ENCODE measurements around the gene CLK4.

CLK4 gene

GRCh38 chr5:178583279-178583678 is 43.6 kb downstream of the CLK4 start:
- H3K4me3 ChIP-seq (ENCODE audit: low read depth, low read length), result no peak overlapping the region
- DNase-seq (ENCODE audit: low read depth, low spot score), result no peak
- in situ Hi-C loops (cut with HindIII; ENCODE audit: low sequenced_read_pairs), result no loop called here
- TF ChIP-seq CTCF (IDR thresholded peaks at IDR 0.05; ENCODE audit: low read depth, low read length), result no peak

- in situ Hi-C loops (cut with HindIII; ENCODE audit: low sequenced_read_pairs), result no loop called here
Measured at GRCh38 chr5:178582291-178582690, 44.6 kb downstream of the CLK4 start.

GRCh38 chr5:178581621-178582020 is 45.2 kb downstream of the CLK4 start:
- in situ Hi-C loops (cut with HindIII; ENCODE audit: low sequenced_read_pairs), result no loop called here
- no peak for TF ChIP-seq CTCF (IDR thresholded peaks at IDR 0.05; ENCODE audit: low read depth, low read length)
- DNase-seq (ENCODE audit: low read depth, low spot score), result no peak

More at GRCh38 chr5:178582291-178582690, 44.6 kb downstream of the CLK4 start:
- DNase-seq (ENCODE audit: low read depth, low spot score), result no peak
- no peak for TF ChIP-seq CTCF (IDR thresholded peaks at IDR 0.05; ENCODE audit: low read depth, low read length)
- H3K4me3 ChIP-seq (ENCODE audit: low read depth, low read length), result no peak overlapping the region

GRCh38 chr5:178580271-178580955 is 46.4 kb downstream of the CLK4 start:
- no peak for TF ChIP-seq CTCF (IDR thresholded peaks at IDR 0.05; ENCODE audit: low read depth, low read length)
- in situ Hi-C loops (cut with HindIII; ENCODE audit: low sequenced_read_pairs), result no loop called here
- no peak overlapping the region for H3K4me3 ChIP-seq (ENCODE audit: low read depth, low read length)
- DNase-seq (ENCODE audit: low read depth, low spot score), result no peak

More at GRCh38 chr5:178581621-178582020, 45.2 kb downstream of the CLK4 start:
- no peak overlapping the region for H3K4me3 ChIP-seq (ENCODE audit: low read depth, low read length)

- in situ Hi-C loops (cut with HindIII; ENCODE audit: low sequenced_read_pairs), result no loop called here
- DNase-seq (ENCODE audit: low read depth, low spot score), result no peak
- TF ChIP-seq CTCF (IDR thresholded peaks at IDR 0.05; ENCODE audit: low read depth, low read length), result no peak
- H3K4me3 ChIP-seq (ENCODE audit: low read depth, low read length), result no peak overlapping the region
Measured at GRCh38 chr5:178577944-178578343, 48.9 kb downstream of the CLK4 start.

- no peak for DNase-seq (ENCODE audit: low read depth, low spot score)
- H3K4me3 ChIP-seq (ENCODE audit: low read depth, low read length), result no peak overlapping the region
- no peak for TF ChIP-seq CTCF (IDR thresholded peaks at IDR 0.05; ENCODE audit: low read depth, low read length)
- in situ Hi-C loops (cut with HindIII; ENCODE audit: low sequenced_read_pairs), result no loop called here
Measured at GRCh38 chr5:178577376-178577839, 49.4 kb downstream of the CLK4 start.

Measured in astrocyte of the spinal cord (primary cell).